Esophagus squamous epithelium (tissue), 4 donors: ENCODE measurements around the gene PTGR1.

Source experiments
- POLR2A ChIP-seq, 4 donors: fragments of 450-650 bp; IDR thresholded peaks; one replicate each; pipeline ENCODE4 v1.6.1; 2017; ENCODE audit warnings: antibody characterized with exemption in 4 of 4, mild to moderate bottlenecking in 4 of 4, moderate library complexity in 3 of 4
- TF ChIP-seq, protein P1 (sequence below), 6 experiments: fragments of 450-650 bp in 4 of 6; fragments of 200-600 bp in 2 of 6; sonication (generic) in 2 of 6; IDR thresholded peaks; one replicate each; pipeline ENCODE4 v1.5.1; 2016 to 2019; ENCODE audit warnings: antibody characterized with exemption in 6 of 6, mild to moderate bottlenecking in 4 of 6, moderate library complexity in 4 of 6

DNA sequence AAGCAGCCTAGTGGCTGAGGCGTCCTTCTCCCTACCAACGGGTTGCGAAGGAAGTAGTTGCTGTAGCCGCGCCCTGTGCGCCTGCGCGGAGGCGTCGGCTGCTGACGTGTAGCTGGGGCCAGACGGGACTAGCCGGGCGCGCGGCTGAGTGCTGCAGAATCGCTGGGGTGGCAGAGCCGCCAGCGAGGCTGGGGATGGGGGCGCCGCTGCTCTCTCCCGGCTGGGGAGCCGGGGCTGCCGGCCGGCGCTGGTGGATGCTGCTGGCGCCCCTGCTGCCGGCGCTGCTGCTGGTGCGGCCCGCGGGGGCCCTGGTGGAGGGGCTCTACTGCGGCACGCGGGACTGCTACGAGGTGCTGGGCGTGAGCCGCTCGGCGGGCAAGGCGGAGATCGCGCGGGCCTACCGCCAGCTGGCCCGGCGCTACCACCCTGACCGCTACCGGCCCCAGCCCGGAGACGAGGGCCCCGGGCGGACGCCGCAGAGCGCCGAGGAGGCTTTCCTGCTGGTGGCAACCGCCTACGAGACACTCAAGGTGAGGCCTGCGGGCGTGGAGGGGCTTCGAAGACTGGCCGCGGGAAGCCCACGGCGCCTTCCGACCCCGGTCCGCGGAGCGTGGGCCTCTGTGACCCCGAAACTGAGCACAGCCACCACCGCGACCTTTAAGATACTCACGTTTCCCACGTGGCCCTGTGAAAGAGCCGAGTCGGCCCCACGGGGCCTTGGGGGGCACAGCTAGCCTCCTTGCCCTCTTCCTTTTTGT is 31.9 kb upstream of the PTGR1 start, which contains the start of gene DNAJC25:
- TF ChIP-seq, protein P1, sequence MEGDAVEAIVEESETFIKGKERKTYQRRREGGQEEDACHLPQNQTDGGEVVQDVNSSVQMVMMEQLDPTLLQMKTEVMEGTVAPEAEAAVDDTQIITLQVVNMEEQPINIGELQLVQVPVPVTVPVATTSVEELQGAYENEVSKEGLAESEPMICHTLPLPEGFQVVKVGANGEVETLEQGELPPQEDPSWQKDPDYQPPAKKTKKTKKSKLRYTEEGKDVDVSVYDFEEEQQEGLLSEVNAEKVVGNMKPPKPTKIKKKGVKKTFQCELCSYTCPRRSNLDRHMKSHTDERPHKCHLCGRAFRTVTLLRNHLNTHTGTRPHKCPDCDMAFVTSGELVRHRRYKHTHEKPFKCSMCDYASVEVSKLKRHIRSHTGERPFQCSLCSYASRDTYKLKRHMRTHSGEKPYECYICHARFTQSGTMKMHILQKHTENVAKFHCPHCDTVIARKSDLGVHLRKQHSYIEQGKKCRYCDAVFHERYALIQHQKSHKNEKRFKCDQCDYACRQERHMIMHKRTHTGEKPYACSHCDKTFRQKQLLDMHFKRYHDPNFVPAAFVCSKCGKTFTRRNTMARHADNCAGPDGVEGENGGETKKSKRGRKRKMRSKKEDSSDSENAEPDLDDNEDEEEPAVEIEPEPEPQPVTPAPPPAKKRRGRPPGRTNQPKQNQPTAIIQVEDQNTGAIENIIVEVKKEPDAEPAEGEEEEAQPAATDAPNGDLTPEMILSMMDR (IDR thresholded peaks at IDR 0.05): peak in 2 of 6 experiments; percentile 23 to 35
- TF ChIP-seq POLR2A (IDR thresholded peaks at IDR 0.05): peak in 3 of 4 donors; percentile 99 to 100 (median 100)
